GM13976 (cell line): ENCODE results near the gene PTPRO.
A peak's percentile ranks its signal among the peaks of the same experiment; 100 is the strongest.

Source experiments
- DNase-seq: peaks from one replicate; pipeline ENCODE4 v3.0.0; 2012; ENCODE audit warnings: low spot score
- CTCF ChIP-seq: IDR thresholded peaks from 2 replicates; pipeline ENCODE4 v1.5.1; 2012; ENCODE audit warnings: borderline replicate concordance, mild to moderate bottlenecking; ENCODE audit not compliant: insufficient read depth; ENCODE audit errors: extremely low read depth, missing control alignments, control extremely low read depth
- in situ Hi-C: fragments of 300-500 bp; cut with MboI; formaldehyde crosslinking; loops from one replicate; pipeline ENCODE4 v1.12.0; 2022; ENCODE audit warnings: low sequenced_read_pairs, mixed read lengths, inconsistent platforms; ENCODE audit not compliant: unreplicated experiment

Gene PTPRO

GRCh38 chr12:15580431-15580830 is 258.1 kb downstream of the PTPRO start:
- DNase-seq, result no peak
- in situ Hi-C loops, result loop anchor here (10.0 kb wide), 1 partner anchor 306 kb away; no protein-coding TSS in a partner anchor
- no peak for TF ChIP-seq CTCF

GRCh38 chr12:15581006-15581405 is 258.7 kb downstream of the PTPRO start:
- DNase-seq, result no peak
- in situ Hi-C loops, result loop anchor here (10.0 kb wide), 1 partner anchor 306 kb away; no protein-coding TSS in a partner anchor
- TF ChIP-seq CTCF, result no peak

GRCh38 chr12:15583804-15584203 is 261.5 kb downstream of the PTPRO start:
- DNase-seq, result no peak
- TF ChIP-seq CTCF, result no peak
- in situ Hi-C loops, result loop anchor here (10.0 kb wide), 1 partner anchor 309 kb away; no protein-coding TSS in a partner anchor

GRCh38 chr12:15584366-15585041 is 262.2 kb downstream of the PTPRO start:
- peak; percentile 26 for DNase-seq
- peak; percentile 59 for TF ChIP-seq CTCF
- in situ Hi-C loops, result loop anchor here (5.0 to 10.0 kb wide), 2 partner anchors 273 to 310 kb away; no protein-coding TSS in a partner anchor

- no peak for DNase-seq
- in situ Hi-C loops, result loop anchor here (5.0 to 10.0 kb wide), 2 partner anchors 268 to 315 kb away; no protein-coding TSS in a partner anchor
- no peak for TF ChIP-seq CTCF
Observed at GRCh38 chr12:15589328-15590032, 267.2 kb downstream of the PTPRO start.

- TF ChIP-seq CTCF, result peak; percentile 81
- in situ Hi-C loops, result no loop called here
Observed at GRCh38 chr12:15590180-15590826, 268.0 kb downstream of the PTPRO start.

More at GRCh38 chr12:15590180-15590826, 268.0 kb downstream of the PTPRO start:
- DNase-seq, result peak; percentile 76
